ENCODE data around the gene RPL18.

DNA sequence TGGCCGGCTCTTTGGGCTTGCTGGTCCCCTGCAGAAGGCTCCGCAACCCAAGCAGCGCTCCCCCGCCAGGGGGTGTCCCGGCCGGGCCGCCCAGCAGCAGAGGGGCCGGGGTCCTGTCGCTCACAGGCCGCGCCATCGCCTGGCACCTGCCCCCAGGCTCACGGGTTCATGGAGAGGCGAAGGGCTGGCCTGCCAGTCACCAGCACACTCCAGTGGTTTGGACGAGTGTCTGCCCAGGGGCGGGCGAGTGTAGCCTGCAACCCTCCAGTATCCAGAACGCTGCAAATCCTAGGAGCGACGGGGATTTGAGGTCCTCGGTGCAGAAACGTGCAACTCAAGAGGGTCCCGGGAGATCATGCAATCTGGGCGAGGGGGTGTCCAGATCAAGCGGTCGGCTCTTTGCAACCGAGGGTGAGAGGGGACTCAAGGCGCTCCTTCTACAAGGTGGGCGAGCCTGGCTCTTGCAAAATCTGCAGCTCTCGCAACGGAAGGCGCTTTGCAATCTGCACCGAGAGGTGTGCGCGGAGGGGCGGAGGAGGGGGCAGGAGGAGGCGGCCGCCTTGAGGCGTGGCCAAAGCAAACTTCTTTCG, 18.0 kb upstream of the RPL18 start, which contains the start of gene DBP:
- TF ChIP-seq, protein P1, sequence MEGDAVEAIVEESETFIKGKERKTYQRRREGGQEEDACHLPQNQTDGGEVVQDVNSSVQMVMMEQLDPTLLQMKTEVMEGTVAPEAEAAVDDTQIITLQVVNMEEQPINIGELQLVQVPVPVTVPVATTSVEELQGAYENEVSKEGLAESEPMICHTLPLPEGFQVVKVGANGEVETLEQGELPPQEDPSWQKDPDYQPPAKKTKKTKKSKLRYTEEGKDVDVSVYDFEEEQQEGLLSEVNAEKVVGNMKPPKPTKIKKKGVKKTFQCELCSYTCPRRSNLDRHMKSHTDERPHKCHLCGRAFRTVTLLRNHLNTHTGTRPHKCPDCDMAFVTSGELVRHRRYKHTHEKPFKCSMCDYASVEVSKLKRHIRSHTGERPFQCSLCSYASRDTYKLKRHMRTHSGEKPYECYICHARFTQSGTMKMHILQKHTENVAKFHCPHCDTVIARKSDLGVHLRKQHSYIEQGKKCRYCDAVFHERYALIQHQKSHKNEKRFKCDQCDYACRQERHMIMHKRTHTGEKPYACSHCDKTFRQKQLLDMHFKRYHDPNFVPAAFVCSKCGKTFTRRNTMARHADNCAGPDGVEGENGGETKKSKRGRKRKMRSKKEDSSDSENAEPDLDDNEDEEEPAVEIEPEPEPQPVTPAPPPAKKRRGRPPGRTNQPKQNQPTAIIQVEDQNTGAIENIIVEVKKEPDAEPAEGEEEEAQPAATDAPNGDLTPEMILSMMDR (IDR thresholded peaks at IDR 0.05; ENCODE audit: borderline replicate concordance, extremely low read depth, low read length, poor library complexity, severe bottlenecking) = peak; percentile 32
- TF ChIP-seq EZH2 (IDR thresholded peaks at IDR 0.05; ENCODE audit: borderline replicate concordance, low read depth, low read length, severe bottlenecking) = no peak

Data from DND-41 (cell line).